HG02938 (cell line): ENCODE data around the gene USP5.

ENCODE experiments used
- ATAC-seq: cut with Tn5 transposase; IDR thresholded peaks from one replicate; pipeline ENCODE4 v1.9.1; 2021; ENCODE audit warnings: mild to moderate bottlenecking, moderate library complexity; ENCODE audit not compliant: unreplicated experiment

The USP5 gene, protein sequence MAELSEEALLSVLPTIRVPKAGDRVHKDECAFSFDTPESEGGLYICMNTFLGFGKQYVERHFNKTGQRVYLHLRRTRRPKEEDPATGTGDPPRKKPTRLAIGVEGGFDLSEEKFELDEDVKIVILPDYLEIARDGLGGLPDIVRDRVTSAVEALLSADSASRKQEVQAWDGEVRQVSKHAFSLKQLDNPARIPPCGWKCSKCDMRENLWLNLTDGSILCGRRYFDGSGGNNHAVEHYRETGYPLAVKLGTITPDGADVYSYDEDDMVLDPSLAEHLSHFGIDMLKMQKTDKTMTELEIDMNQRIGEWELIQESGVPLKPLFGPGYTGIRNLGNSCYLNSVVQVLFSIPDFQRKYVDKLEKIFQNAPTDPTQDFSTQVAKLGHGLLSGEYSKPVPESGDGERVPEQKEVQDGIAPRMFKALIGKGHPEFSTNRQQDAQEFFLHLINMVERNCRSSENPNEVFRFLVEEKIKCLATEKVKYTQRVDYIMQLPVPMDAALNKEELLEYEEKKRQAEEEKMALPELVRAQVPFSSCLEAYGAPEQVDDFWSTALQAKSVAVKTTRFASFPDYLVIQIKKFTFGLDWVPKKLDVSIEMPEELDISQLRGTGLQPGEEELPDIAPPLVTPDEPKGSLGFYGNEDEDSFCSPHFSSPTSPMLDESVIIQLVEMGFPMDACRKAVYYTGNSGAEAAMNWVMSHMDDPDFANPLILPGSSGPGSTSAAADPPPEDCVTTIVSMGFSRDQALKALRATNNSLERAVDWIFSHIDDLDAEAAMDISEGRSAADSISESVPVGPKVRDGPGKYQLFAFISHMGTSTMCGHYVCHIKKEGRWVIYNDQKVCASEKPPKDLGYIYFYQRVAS

GRCh38 chr12:6851921-6852650 lies at the start of gene USP5:
Gene USP5, plus strand, starts transcription at chr12:6852150. Its CDS starts 30 bp downstream, at chr12:6852180.
- ATAC-seq, result peak; percentile 72

GRCh38 chr12:6807170-6807569 lies 44.8 kb upstream of the USP5 start:
- no peak for ATAC-seq

DNA sequence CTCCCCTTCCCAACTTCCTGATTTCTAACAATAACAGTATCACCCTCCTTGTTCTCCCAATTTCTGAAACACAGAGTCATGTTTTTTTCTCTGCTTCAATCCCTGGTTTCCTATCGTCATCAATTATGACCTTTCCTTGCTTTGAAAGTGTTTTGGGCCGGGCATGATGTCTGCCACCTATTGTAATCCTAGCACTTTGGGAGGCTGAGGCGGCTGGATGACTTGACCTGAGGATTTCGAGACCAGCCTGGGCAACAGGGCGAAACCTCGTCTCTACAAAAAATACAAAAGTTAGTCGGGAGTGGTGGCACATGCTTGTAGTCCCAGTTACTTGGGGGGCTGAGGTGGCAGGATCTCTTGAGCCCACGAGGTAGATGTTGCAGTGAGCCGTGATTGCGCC lies 42.9 kb upstream of the USP5 start:
- no peak for ATAC-seq

DNA sequence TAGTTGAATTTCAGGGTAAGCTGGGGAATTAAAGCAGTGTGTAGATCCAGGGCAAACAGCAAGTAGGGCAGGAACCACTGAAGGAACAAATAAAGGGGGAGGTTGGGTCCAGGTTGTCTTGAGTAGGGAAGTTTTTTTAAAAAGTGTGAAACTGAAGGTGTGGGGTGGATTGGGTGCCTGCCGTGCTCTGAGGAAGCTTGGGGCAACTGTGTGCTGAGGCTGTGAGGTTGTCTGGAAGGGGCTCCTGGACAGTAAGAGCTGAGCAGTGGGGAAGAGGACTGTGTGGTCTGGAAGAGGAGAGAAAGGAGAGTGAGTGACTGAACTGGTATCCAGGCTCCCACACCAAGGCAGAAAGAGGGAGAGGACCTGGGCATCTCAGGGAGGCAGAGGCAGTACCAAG lies 41.2 kb upstream of the USP5 start:
- no peak for ATAC-seq

DNA sequence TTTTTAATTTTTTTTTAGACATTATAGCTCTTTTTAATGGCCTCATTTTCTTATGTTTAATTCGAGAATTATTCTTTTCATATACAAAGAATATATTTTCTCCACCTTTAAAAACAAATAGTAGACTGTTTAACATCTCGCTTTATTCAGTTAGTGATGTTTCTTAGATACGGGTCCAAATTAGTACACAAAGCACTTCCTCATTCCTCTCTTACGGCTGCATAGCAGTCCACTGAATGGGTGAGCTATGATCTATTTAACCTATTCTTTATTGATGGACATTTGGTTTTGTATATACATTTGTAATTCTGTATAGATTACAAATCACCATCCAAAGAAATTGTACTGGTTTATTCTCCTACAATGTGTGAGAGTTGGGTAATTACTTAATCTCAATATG lies 38.6 kb upstream of the USP5 start:
- no peak for ATAC-seq

DNA sequence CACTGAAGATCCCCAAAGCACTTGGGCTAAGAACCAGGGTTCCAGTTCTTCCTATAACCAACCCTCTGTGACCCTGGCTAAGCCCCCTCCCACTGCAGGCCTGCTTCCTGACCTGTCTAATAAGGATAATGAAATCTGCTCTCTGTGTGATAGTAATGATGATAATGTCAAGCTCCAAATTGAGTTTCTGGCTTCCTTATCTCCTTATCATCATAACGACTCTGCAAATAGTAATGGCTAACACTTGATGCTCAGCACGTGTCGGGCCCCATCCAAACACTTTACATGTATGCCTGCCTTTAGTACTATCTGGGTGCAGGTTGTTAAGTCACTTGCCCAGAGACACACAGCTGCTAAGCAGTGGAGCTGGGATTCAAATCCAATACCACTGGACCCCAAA lies 35.4 kb upstream of the USP5 start:
- ATAC-seq, result no peak

GRCh38 chr12:6817098-6817497 lies 34.9 kb upstream of the USP5 start:
- ATAC-seq, result no peak

GRCh38 chr12:6817662-6818157 lies 34.2 kb upstream of the USP5 start:
- no peak for ATAC-seq

- ATAC-seq, result no peak
These were observed 33.7 kb upstream of the USP5 start for GRCh38 chr12:6818222-6818621.

- ATAC-seq, result no peak
These were observed 33.3 kb upstream of the USP5 start for GRCh38 chr12:6818645-6819044.

GRCh38 chr12:6819106-6820030 lies 32.6 kb upstream of the USP5 start:
- no peak for ATAC-seq

- no peak for ATAC-seq
These were observed 31.8 kb upstream of the USP5 start for GRCh38 chr12:6820166-6820565.

- no peak for ATAC-seq
These were observed 30.1 kb upstream of the USP5 start, which contains the start of gene GPR162 for GRCh38 chr12:6821591-6822425. Gene GPR162, plus strand, starts transcription at chr12:6821821. Its CDS starts 2,078 bp downstream, at chr12:6823899.

- no peak for ATAC-seq
These were observed 29.4 kb upstream of the USP5 start for GRCh38 chr12:6822426-6823135.

DNA sequence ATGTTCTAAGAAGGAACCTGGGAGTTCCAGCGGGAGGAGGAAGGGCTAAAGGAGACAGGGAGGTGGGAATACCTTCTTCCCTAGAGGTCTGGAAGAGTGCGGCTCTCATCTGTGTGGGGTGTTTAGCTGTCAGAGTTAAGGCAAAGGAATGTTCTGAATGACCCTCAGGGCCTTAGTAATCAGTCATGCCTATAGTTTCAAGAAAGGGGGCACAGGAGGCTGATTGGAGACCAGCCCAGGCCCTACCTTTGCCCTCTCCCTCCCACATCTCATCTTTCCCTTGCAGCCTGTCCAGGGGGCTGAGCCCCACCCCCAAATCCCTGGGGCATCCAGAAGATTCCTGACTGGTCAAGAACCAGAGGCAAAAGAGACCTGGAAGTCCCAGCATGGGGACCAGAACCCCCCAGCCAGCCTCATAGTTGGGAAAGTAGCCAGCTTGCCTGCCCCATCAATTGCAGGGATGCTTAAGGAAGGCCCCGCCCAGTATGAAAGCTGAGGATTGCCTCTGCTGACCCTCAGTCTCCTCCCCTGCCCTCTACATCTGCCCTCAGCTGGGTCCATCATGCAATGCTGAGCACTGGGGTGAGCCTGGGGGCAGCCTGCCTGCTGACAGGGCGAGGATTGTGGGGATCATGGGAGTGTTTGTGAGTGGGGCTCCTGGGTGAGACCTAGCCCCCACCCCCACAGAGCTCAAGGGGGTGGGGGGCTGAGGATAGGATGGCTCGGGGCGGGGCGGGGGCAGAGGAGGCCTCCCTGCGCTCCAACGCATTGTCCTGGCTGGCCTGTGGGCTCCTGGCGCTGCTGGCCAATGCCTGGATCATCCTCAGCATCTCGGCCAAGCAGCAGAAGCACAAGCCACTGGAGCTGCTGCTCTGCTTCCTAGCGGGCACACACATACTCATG lies 28.5 kb upstream of the USP5 start:
- ATAC-seq, result no peak

GRCh38 chr12:6824085-6824775 lies 27.7 kb upstream of the USP5 start:
- ATAC-seq, result no peak

GRCh38 chr12:6824901-6825381 lies 27.0 kb upstream of the USP5 start:
- ATAC-seq, result no peak
